ENCODE results near the gene KLHL3. TPM values are rescaled to one million over a fixed set of nuclear protein-coding genes. Genes with fewer than 3 reads are reported as not detected.
A peak's percentile ranks its signal among the peaks of the same experiment; 100 is the strongest.

Gene KLHL3
- total RNA-seq, 4 donors from 2014 or later, result 0.75 to 4.4 (median 2.6) TPM

GRCh38 chr5:137754961-137755762 lies 19.3 kb upstream of the KLHL3 start:
- H3K36me3 ChIP-seq, result no peaks in the 10 kb centered on the region
- no peak for DNase-seq
- intact Hi-C loops (cut with DNase I; ENCODE audit: low total_unique reads), result no loop called here
- 35 to 75% methylated on average over 9 to 32 of the region's 36 CpGs for WGBS, 2 donors (ENCODE audit: low coverage in 1 of 2)
- H3K4me3 ChIP-seq, result peak overlapping the region; percentile 61 to 80 (median 70)
- no peaks in the 10 kb centered on the region for H3K9me3 ChIP-seq
- in situ Hi-C loops (cut with MboI; ENCODE audit: low pct_ligation_motif_present in 1 of 4, low pct_unique_long_range_greater_than_20kb in 1 of 4, low sequenced_read_pairs in 3 of 4), result no loop called here
- H3K4me1 ChIP-seq, result peaks cover 15 to 30% (median 26%) of the 10 kb centered on the region in 4 donors
- TF ChIP-seq CTCF (IDR thresholded peaks at IDR 0.05), result peak in 1 of 5 experiments; percentile 0
- no peak for TF ChIP-seq POLR2AphosphoS5 (IDR thresholded peaks at IDR 0.05)
- peak overlapping the region; percentile 96 to 100 (median 98) for H3K27ac ChIP-seq
- no peaks in the 10 kb centered on the region for H3K27me3 ChIP-seq

GRCh38 chr5:137754188-137754960 lies 18.5 kb upstream of the KLHL3 start, which contains the start of gene HNRNPA0:
Gene HNRNPA0 (minus strand): TSS chr5:137754363. CDS start chr5:137754066, 297 bp downstream.
- peak; percentile 98 for DNase-seq
- WGBS, 2 donors (ENCODE audit: low coverage in 1 of 2), result 0 to 1% methylated on average over 16 to 78 of the region's 79 CpGs
- Histone ChIP-seq H3K9me3 (no peaks in the 10 kb centered on the region), H3K4me3 (peak within 1 kb of the TSS; percentile 61 to 92 (median 72)), H3K4me1 (peaks cover 17 to 38% (median 33%) of the 10 kb centered on the region in 4 donors), H3K27ac (peak within 1 kb of the TSS; percentile 96 to 100 (median 98)), H3K27me3 (no peaks in the 10 kb centered on the region), H3K36me3 (no peaks in the 10 kb centered on the region)
- no peak for TF ChIP-seq EP300 (IDR thresholded peaks at IDR 0.05; ENCODE audit: low read depth)
- peak; percentile 99 to 100 (median 99) for TF ChIP-seq POLR2AphosphoS5 (IDR thresholded peaks at IDR 0.05)
- peak in 2 of 5 experiments; percentile 21 to 40 for TF ChIP-seq CTCF (IDR thresholded peaks at IDR 0.05)
- peak; percentile 99 for TF ChIP-seq POLR2A (IDR thresholded peaks at IDR 0.05)
- intact Hi-C loops (cut with DNase I; ENCODE audit: low total_unique reads) (no loop called here), in situ Hi-C loops (cut with MboI; ENCODE audit: low pct_ligation_motif_present in 1 of 4, low pct_unique_long_range_greater_than_20kb in 1 of 4, low sequenced_read_pairs in 3 of 4) (no loop called here)

GRCh38 chr5:137753691-137754187 lies 17.9 kb upstream of the KLHL3 start:
- peak overlapping the region; percentile 96 to 100 (median 98) for H3K27ac ChIP-seq
- peak overlapping the region; percentile 61 to 92 (median 72) for H3K4me3 ChIP-seq
- no peak for DNase-seq
- peaks cover 22 to 44% (median 37%) of the 10 kb centered on the region in 4 donors for H3K4me1 ChIP-seq
- in situ Hi-C loops (cut with MboI; ENCODE audit: low pct_ligation_motif_present in 1 of 4, low pct_unique_long_range_greater_than_20kb in 1 of 4, low sequenced_read_pairs in 3 of 4) (no loop called here), intact Hi-C loops (cut with DNase I; ENCODE audit: low total_unique reads) (no loop called here)
- no peaks in the 10 kb centered on the region for H3K9me3 ChIP-seq
- H3K36me3 ChIP-seq, result no peaks in the 10 kb centered on the region
- TF ChIP-seq CTCF (IDR thresholded peaks at IDR 0.05) (no peak), EP300 (IDR thresholded peaks at IDR 0.05; ENCODE audit: low read depth) (no peak), POLR2AphosphoS5 (IDR thresholded peaks at IDR 0.05) (no peak), POLR2A (IDR thresholded peaks at IDR 0.05) (no peak)
- 1% methylated on average over 35 of the region's 45 CpGs; no CpG with 5 or more reads in 1 of the 2 donors for WGBS, 2 donors (ENCODE audit: low coverage in 1 of 2)
- no peaks in the 10 kb centered on the region for H3K27me3 ChIP-seq

Data from transverse colon (tissue), 4 donors.